Spleen (tissue), 7 donors: ENCODE results near the gene TMEM97.

Experiments
- POLR2A ChIP-seq, 3 donors: fragments of 450-650 bp; IDR thresholded peaks; one replicate each; pipeline ENCODE4 v1.5.1; 2017; ENCODE audit warnings: antibody characterized with exemption in 3 of 3, mild to moderate bottlenecking in 1 of 3
- POLR2AphosphoS5 ChIP-seq, 3 donors: sonication (generic); formaldehyde crosslinking; IDR thresholded peaks; one replicate each; pipeline ENCODE4 v1.5.1; 2017; ENCODE audit warnings: antibody characterized with exemption in 3 of 3
- TF ChIP-seq, protein P1 (sequence below), 11 experiments: fragments of 200-600 bp in 7 of 11; fragments of 450-650 bp in 4 of 11; sonication (generic) in 4 of 11; IDR thresholded peaks in 8 of 11; conservative IDR thresholded peaks in 3 of 11; 1 replicate in 7 of 11; 2 replicates in 4 of 11; pipeline versions ENCODE4 v1.4.0 to v1.8.0; 2016 to 2021; ENCODE audit warnings: antibody characterized with exemption in 11 of 11, inconsistent platforms in 4 of 11, mild to moderate bottlenecking in 1 of 11
- donor health status: DM: no; HTN: no; CAD: no; lungs with moderate emphysema.
- donor health status: DM: no; HTN: no; CAD: no.
- donor health status: DM: no; HTN: no; CAD: no.

DNA sequence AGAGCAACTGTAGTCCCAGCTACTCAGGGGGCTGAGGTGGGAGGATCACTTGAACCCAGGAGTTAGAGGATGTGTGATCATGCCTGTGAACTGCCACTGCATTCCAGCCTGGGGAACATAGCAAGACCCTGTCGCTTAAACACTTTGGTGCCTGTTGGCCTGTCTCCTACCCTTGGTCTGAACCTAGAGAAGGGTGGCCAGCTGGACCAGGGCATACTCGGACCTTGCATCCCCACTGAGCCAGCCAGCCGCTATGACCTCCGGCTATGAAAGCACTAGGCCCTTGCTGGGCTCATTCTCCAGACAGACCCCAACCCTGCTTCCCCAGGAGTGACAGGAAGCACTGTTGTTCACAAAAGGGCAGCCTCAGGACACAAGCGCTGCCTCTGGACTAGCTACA, 11.7 kb downstream of the TMEM97 start:
- TF ChIP-seq, protein P1, sequence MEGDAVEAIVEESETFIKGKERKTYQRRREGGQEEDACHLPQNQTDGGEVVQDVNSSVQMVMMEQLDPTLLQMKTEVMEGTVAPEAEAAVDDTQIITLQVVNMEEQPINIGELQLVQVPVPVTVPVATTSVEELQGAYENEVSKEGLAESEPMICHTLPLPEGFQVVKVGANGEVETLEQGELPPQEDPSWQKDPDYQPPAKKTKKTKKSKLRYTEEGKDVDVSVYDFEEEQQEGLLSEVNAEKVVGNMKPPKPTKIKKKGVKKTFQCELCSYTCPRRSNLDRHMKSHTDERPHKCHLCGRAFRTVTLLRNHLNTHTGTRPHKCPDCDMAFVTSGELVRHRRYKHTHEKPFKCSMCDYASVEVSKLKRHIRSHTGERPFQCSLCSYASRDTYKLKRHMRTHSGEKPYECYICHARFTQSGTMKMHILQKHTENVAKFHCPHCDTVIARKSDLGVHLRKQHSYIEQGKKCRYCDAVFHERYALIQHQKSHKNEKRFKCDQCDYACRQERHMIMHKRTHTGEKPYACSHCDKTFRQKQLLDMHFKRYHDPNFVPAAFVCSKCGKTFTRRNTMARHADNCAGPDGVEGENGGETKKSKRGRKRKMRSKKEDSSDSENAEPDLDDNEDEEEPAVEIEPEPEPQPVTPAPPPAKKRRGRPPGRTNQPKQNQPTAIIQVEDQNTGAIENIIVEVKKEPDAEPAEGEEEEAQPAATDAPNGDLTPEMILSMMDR (IDR thresholded peaks at IDR 0.05 in 8 of 11, conservative IDR thresholded peaks at IDR 0.05 in 3 of 11) = no peak
- TF ChIP-seq POLR2AphosphoS5 (IDR thresholded peaks at IDR 0.05) (no peak), POLR2A (IDR thresholded peaks at IDR 0.05) (no peak)
